ENCODE data around the gene ETV6. TPM values are rescaled to one million over a fixed set of nuclear protein-coding genes. Genes with fewer than 3 reads are reported as not detected.

The ETV6 gene
- total and polyA plus RNA-seq, 2 of the 8 experiments (the other 6 are each of a cell fraction or from before 2014, with no cell fraction given), result 5.5 to 23.9 TPM

DNA sequence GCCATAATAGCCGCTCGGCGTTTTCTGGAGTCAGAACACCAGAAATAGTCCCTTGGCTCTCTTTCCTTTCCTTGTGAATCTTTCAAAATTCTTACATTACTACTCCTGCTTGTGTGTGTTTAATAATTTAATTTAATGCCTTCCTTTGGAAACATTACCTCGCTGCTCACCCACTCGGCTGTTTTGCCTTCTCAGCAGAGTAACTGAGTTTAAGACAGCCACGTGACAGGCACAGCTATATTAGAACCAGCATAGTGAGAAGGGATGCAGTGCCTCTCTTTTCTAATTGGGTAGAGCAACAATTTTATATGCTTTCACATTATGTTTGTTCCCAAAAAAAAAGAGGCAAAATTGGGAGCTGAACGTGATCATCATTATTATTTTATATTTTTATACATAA is 107.6 kb downstream of the ETV6 start:
- 0 out of 8 replicates have a peak, but pooled peaks cover 0 to 3% (median 0%) of the 10 kb centered on the region in 4 experiments for H3K36me3 ChIP-seq (ENCODE audit: control insufficient read depth in 2 of 4, insufficient read depth in 4 of 4, low read length in 3 of 4)
- no peak overlapping the region for H2BK12ac ChIP-seq (ENCODE audit: low read depth, low read length)
- POLR2A ChIA-PET (ENCODE audit: partially characterized antibody), result interaction anchor here (0.7 kb wide), 1 partner anchor 13 kb away, joined by 3 read pairs; no protein-coding TSS in a partner anchor
- CTCF ChIA-PET (ENCODE audit: partially characterized antibody), result interaction anchor here (0.8 kb wide), 1 partner anchor 29 kb away, joined by 4 read pairs; no protein-coding TSS in a partner anchor
- no peak overlapping the region for H3K18ac ChIP-seq (ENCODE audit: extremely low read depth, low read length)
- no peak overlapping the region for H3K4me3 ChIP-seq (ENCODE audit: extremely low read depth in 1 of 4, insufficient read depth in 2 of 4, low read depth in 3 of 4, low read length in 4 of 4)
- H3K27me3 ChIP-seq (replicated peaks in 1 of 4; ENCODE audit: control insufficient read depth in 3 of 4, extremely low read depth in 1 of 4, insufficient read depth in 3 of 4, low read length in 3 of 4), result no peaks in the 10 kb centered on the region
- no peaks in the 10 kb centered on the region for H3K9me3 ChIP-seq (ENCODE audit: insufficient read depth in 2 of 2, low read depth in 1 of 2, low read length in 1 of 2)
- H2AFZ ChIP-seq (ENCODE audit: low read length), result no peak overlapping the region
- H4K5ac ChIP-seq (ENCODE audit: insufficient read length, low read depth, low read length), result no peak overlapping the region
- H3K27ac ChIP-seq (ENCODE audit: low read depth, low read length), result no peak overlapping the region
- no peak overlapping the region for H4K91ac ChIP-seq (replicated peaks; ENCODE audit: insufficient read length, low read length)
- no peak overlapping the region for H2BK20ac ChIP-seq (ENCODE audit: low read length)
- H3K9ac ChIP-seq (replicated peaks in 1 of 4; ENCODE audit: extremely low read depth in 1 of 4, low read depth in 3 of 4, low read length in 3 of 4), result no peak overlapping the region
- no peak overlapping the region for H3K56ac ChIP-seq (replicated peaks; ENCODE audit: insufficient read length, low read depth, low read length)
- H2BK5ac ChIP-seq (ENCODE audit: low read depth, low read length), result no peak overlapping the region
- no peaks in the 10 kb centered on the region for H4K20me1 ChIP-seq (replicated peaks in 1 of 2; ENCODE audit: control insufficient read depth in 1 of 2, insufficient read depth in 2 of 2, low read length in 2 of 2)
- peaks cover 7 to 16% (median 14%) of the 10 kb centered on the region in 4 experiments for H3K4me1 ChIP-seq (replicated peaks in 1 of 4; ENCODE audit: control insufficient read depth in 3 of 4, insufficient read depth in 4 of 4, low read length in 3 of 4)
- no peak overlapping the region for H2BK15ac ChIP-seq (ENCODE audit: low read length)
- H3K23me2 ChIP-seq (ENCODE audit: low read depth, low read length), result no peaks in the 10 kb centered on the region
- no peak overlapping the region for H4K8ac ChIP-seq (ENCODE audit: extremely low read depth, insufficient read depth, low read length)
- DNase-seq (ENCODE audit: low read depth in 1 of 2, low spot score in 2 of 2) (no peak), FAIRE-seq (no peak)
- H3K79me1 ChIP-seq (ENCODE audit: low read depth, low read length), result peaks cover 5% of the 10 kb centered on the region; the same call in 1 of the 2 replicates
- H3K23ac ChIP-seq (ENCODE audit: insufficient read length), result no peak overlapping the region
- 78% methylated on average over 7 of the region's 7 CpGs; no CpG with 5 or more reads in 1 of the 2 experiments for WGBS, 2 experiments (ENCODE audit: extremely low coverage in 1 of 2, insufficient coverage in 1 of 2, insufficient read length in 1 of 2, insufficient replicate concordance in 2 of 2, low coverage in 1 of 2, low lambda C conversion rate in 2 of 2, missing lambda C conversion rate in 1 of 2)
- H3K79me2 ChIP-seq (ENCODE audit: control insufficient read depth in 1 of 2, insufficient read depth in 2 of 2, low read length in 2 of 2), result no peaks in the 10 kb centered on the region
- no peak overlapping the region for H3K14ac ChIP-seq (ENCODE audit: insufficient read length)
- no peak overlapping the region for H2BK120ac ChIP-seq (replicated peaks; ENCODE audit: low read depth, low read length)
- H3K4me2 ChIP-seq (ENCODE audit: insufficient read depth in 1 of 2, low read depth in 2 of 2, low read length in 2 of 2), result no peak overlapping the region
- no peak overlapping the region for H3K4ac ChIP-seq (replicated peaks; ENCODE audit: insufficient read length, low read depth, low read length)
- H2AK5ac ChIP-seq (ENCODE audit: low read depth, low read length), result no peak overlapping the region
- no peak for TF ChIP-seq SIX5 (IDR thresholded peaks at IDR 0.05; ENCODE audit: low read depth, low read length)
- TF ChIP-seq, protein P1, sequence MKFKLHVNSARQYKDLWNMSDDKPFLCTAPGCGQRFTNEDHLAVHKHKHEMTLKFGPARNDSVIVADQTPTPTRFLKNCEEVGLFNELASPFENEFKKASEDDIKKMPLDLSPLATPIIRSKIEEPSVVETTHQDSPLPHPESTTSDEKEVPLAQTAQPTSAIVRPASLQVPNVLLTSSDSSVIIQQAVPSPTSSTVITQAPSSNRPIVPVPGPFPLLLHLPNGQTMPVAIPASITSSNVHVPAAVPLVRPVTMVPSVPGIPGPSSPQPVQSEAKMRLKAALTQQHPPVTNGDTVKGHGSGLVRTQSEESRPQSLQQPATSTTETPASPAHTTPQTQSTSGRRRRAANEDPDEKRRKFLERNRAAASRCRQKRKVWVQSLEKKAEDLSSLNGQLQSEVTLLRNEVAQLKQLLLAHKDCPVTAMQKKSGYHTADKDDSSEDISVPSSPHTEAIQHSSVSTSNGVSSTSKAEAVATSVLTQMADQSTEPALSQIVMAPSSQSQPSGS (IDR thresholded peaks at IDR 0.05; ENCODE audit: low read length), result no peak
- TF ChIP-seq SP2 (IDR thresholded peaks at IDR 0.05; ENCODE audit: low read length), result no peak
- TF ChIP-seq BACH1 (IDR thresholded peaks at IDR 0.05; ENCODE audit: low read length), result no peak
- TF ChIP-seq, protein P2, sequence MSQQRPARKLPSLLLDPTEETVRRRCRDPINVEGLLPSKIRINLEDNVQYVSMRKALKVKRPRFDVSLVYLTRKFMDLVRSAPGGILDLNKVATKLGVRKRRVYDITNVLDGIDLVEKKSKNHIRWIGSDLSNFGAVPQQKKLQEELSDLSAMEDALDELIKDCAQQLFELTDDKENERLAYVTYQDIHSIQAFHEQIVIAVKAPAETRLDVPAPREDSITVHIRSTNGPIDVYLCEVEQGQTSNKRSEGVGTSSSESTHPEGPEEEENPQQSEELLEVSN (IDR thresholded peaks at IDR 0.05), result no peak
- TF ChIP-seq CTBP2 (IDR thresholded peaks at IDR 0.05; ENCODE audit: borderline replicate concordance, insufficient read depth, insufficient read length, low read length), result no peak
- no peak for TF ChIP-seq EGR1 (IDR thresholded peaks at IDR 0.05; ENCODE audit: borderline replicate concordance, low read depth, low read length)
- TF ChIP-seq ZNF274 (IDR thresholded peaks at IDR 0.05; ENCODE audit: borderline replicate concordance, extremely low read depth, low read length), result no peak
- no peak for TF ChIP-seq SP4 (IDR thresholded peaks at IDR 0.05; ENCODE audit: low read length)
- no peak for TF ChIP-seq SAP30 (IDR thresholded peaks at IDR 0.05; ENCODE audit: insufficient read depth, insufficient replicate concordance, low read length)
- TF ChIP-seq RXRA (IDR thresholded peaks at IDR 0.05; ENCODE audit: insufficient read depth, low read depth, low read length), result no peak
- TF ChIP-seq TBP (IDR thresholded peaks at IDR 0.05; ENCODE audit: low read depth, low read length), result no peak

All from H1 (cell line).